ENCODE measurements around the gene ORM1. TPM values are rescaled to one million over a fixed set of nuclear protein-coding genes. Genes with fewer than 3 reads are reported as not detected.

The ORM1 gene
- total RNA-seq, 4 donors from 2014 or later = 6.6 TPM; not detected in 3

DNA sequence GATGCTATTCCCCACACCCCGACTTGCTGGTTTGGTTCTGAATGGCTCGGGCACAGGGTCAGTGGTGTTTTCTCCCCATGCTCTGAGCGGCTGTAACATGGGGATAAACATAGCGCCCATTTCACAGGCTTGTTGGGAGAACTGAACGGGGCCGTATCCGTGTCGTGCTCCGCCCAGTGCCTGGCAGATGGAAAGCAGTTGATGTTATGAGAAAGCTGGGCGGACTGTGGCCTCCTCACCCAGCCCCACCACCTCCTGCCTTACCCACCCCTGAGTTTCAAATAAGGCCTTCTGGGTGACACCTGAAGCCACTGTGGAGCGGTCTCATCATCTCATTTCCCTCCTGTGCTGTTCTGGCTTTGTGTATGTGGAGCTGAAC, 21.3 kb downstream of the ORM1 start:
- no peak for TF ChIP-seq CTCF (IDR thresholded peaks at IDR 0.05; ENCODE audit: low read depth)

DNA sequence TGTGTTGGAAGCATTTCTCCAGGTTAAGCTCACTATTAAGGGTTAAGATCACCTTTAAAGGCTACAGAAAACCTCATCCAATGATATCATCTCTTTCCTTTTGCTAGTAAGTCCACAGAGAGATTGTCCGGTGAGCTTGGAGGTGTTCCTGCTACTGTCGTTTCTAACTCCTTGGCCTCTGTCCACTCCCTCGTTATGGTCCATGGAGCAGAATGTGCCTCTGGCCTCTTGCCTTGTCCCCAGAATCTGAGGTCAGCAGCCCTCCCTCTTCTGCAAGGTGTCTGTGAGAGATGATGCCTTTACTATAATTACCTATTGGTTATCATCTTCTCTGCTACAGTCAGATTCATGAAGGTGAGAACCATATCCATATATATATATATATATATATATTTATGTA, 21.8 kb downstream of the ORM1 start:
- no peak for TF ChIP-seq CTCF (IDR thresholded peaks at IDR 0.05; ENCODE audit: low read depth)

DNA sequence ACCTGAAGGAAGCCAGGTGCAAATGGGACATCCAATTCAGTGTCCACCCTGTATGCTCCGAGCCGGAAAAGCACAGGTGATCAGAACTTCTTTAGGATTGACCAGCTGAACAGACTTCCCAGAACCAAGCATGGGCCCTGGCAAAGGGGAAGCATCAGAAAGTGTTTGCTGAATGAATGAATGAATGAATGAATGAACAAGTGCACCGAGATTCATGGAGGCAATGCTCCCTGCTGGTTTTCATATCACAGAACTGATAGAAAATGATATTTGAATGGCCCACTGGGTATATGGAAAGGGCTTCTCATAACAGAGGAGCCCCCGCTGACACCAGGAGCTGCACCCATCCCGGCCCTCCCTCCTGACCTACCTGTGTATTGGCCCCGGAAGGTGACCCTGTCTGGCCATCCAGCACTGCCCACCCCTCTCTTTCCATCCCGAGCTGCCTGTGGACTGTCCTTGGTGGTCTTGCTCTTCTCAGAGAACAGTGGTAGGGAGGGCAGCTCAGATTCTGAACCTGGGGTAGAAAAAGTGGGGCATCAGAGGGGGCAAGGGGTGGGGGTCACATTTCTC, 22.7 kb downstream of the ORM1 start:
- TF ChIP-seq CTCF (IDR thresholded peaks at IDR 0.05; ENCODE audit: low read depth) = no peak

DNA sequence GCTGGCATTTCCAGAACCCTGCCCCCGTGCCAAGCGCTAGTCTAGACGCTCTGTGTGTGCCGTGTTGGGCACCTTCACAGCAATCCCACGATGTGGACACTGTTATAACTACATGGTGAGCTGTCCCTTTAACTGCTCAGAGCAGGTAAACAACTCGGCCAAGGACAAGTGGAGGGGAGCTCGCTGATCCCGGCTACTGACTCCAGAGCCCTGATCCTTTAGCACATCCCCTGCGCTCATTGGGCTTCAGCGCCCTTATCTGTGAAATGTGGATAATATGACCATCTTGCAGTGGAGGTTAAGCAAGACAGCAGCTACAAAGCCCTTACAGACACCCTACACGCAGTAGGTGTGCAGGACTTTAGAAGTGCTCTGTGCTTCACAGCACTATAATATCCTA, 23.2 kb downstream of the ORM1 start:
- no peak for TF ChIP-seq CTCF (IDR thresholded peaks at IDR 0.05; ENCODE audit: low read depth)

DNA sequence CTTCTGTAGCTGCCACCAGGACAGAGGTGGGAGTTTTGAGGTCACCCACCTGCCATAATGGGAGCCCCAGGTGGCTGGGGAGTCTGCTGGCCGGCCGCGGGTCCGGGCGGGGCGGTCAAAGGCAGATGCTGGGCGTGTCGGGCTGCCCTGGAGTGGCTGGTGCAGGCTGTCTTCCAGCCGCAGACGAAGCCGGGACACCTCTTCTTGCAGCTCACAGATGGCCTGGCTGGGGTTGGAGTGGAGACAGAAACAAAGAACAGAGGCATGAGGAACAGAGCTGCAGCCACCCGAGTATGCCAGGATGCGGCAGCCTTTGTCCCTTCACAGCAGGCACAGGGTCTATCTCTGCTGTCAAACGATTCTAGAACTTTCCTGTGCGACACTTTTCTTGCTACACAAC, 24.8 kb downstream of the ORM1 start:
- no peak for TF ChIP-seq CTCF (IDR thresholded peaks at IDR 0.05; ENCODE audit: low read depth)

- no peak for TF ChIP-seq CTCF (IDR thresholded peaks at IDR 0.05; ENCODE audit: low read depth)
These were observed 25.5 kb downstream of the ORM1 start for GRCh38 chr9:114348261-114348905.

GRCh38 chr9:114348906-114349482, 26.1 kb downstream of the ORM1 start:
- TF ChIP-seq CTCF (IDR thresholded peaks at IDR 0.05; ENCODE audit: low read depth) = no peak
